ENCODE data around the gene ZNF784.

DNA sequence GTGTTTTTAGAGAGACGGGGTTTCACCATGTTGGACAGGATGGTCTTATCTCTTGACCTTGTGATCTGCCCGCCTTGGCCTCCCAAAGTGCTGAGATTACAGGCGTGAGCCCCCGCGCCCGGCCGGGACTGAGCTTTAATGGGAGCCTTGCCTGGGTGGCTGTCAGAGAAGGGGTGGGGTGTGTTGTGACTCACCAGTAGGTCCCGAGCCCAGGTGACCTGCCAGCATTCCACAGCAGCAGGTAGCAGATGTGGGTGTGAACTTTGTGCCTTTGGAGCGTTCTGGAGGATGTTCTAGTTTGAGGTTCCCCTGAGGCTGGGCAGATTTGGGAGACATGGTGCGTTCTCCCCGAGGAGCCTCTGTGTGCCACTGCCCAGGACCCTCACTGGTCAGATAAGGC is 43.6 kb upstream of the ZNF784 start:
- TF ChIP-seq, protein P1, sequence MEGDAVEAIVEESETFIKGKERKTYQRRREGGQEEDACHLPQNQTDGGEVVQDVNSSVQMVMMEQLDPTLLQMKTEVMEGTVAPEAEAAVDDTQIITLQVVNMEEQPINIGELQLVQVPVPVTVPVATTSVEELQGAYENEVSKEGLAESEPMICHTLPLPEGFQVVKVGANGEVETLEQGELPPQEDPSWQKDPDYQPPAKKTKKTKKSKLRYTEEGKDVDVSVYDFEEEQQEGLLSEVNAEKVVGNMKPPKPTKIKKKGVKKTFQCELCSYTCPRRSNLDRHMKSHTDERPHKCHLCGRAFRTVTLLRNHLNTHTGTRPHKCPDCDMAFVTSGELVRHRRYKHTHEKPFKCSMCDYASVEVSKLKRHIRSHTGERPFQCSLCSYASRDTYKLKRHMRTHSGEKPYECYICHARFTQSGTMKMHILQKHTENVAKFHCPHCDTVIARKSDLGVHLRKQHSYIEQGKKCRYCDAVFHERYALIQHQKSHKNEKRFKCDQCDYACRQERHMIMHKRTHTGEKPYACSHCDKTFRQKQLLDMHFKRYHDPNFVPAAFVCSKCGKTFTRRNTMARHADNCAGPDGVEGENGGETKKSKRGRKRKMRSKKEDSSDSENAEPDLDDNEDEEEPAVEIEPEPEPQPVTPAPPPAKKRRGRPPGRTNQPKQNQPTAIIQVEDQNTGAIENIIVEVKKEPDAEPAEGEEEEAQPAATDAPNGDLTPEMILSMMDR (IDR thresholded peaks at IDR 0.05; ENCODE audit: low read depth, low read length, missing input control) = no peak
- TF ChIP-seq SP1 (IDR thresholded peaks at IDR 0.05) (no peak), JUND (IDR thresholded peaks at IDR 0.05) (no peak), YY1 (IDR thresholded peaks at IDR 0.05) (no peak), TAF1 (conservative IDR thresholded peaks at IDR 0.05) (no peak), EGR1 (IDR thresholded peaks at IDR 0.05; ENCODE audit: low read depth in 2 of 2) (no peak), FOXA2 (IDR thresholded peaks at IDR 0.05) (no peak), FOXA1 (IDR thresholded peaks at IDR 0.05) (no peak)
- TF ChIP-seq, protein P2, sequence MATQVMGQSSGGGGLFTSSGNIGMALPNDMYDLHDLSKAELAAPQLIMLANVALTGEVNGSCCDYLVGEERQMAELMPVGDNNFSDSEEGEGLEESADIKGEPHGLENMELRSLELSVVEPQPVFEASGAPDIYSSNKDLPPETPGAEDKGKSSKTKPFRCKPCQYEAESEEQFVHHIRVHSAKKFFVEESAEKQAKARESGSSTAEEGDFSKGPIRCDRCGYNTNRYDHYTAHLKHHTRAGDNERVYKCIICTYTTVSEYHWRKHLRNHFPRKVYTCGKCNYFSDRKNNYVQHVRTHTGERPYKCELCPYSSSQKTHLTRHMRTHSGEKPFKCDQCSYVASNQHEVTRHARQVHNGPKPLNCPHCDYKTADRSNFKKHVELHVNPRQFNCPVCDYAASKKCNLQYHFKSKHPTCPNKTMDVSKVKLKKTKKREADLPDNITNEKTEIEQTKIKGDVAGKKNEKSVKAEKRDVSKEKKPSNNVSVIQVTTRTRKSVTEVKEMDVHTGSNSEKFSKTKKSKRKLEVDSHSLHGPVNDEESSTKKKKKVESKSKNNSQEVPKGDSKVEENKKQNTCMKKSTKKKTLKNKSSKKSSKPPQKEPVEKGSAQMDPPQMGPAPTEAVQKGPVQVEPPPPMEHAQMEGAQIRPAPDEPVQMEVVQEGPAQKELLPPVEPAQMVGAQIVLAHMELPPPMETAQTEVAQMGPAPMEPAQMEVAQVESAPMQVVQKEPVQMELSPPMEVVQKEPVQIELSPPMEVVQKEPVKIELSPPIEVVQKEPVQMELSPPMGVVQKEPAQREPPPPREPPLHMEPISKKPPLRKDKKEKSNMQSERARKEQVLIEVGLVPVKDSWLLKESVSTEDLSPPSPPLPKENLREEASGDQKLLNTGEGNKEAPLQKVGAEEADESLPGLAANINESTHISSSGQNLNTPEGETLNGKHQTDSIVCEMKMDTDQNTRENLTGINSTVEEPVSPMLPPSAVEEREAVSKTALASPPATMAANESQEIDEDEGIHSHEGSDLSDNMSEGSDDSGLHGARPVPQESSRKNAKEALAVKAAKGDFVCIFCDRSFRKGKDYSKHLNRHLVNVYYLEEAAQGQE (IDR thresholded peaks at IDR 0.05) = no peak
- TF ChIP-seq, protein P3, sequence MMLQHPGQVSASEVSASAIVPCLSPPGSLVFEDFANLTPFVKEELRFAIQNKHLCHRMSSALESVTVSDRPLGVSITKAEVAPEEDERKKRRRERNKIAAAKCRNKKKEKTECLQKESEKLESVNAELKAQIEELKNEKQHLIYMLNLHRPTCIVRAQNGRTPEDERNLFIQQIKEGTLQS (IDR thresholded peaks at IDR 0.05) = no peak
- TF ChIP-seq, protein P4, sequence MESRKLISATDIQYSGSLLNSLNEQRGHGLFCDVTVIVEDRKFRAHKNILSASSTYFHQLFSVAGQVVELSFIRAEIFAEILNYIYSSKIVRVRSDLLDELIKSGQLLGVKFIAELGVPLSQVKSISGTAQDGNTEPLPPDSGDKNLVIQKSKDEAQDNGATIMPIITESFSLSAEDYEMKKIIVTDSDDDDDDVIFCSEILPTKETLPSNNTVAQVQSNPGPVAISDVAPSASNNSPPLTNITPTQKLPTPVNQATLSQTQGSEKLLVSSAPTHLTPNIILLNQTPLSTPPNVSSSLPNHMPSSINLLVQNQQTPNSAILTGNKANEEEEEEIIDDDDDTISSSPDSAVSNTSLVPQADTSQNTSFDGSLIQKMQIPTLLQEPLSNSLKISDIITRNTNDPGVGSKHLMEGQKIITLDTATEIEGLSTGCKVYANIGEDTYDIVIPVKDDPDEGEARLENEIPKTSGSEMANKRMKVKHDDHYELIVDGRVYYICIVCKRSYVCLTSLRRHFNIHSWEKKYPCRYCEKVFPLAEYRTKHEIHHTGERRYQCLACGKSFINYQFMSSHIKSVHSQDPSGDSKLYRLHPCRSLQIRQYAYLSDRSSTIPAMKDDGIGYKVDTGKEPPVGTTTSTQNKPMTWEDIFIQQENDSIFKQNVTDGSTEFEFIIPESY (IDR thresholded peaks at IDR 0.05) = no peak
- TF ChIP-seq, protein P5, sequence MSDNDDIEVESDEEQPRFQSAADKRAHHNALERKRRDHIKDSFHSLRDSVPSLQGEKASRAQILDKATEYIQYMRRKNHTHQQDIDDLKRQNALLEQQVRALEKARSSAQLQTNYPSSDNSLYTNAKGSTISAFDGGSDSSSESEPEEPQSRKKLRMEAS (IDR thresholded peaks at IDR 0.05) = no peak
